MM.1S (cell line): Measurements from ENCODE around the gene CHDH.

Experiments used
- DNase-seq: peaks from one replicate; pipeline ENCODE4 v3.0.0-alpha.2; 2015
- H2AFZ ChIP-seq: fragments of 300-600 bp; sonication (generic); 2 replicates; pipeline ENCODE4 v1.6.0; 2016; ENCODE audit warnings: antibody characterized with exemption, low read length
- H3F3A ChIP-seq: fragments of 300-600 bp; sonication (generic); 2 replicates; pipeline ENCODE4 v1.6.1; 2016; ENCODE audit warnings: mild to moderate bottlenecking, antibody characterized with exemption, low read length, moderate library complexity, mixed read lengths; ENCODE audit not compliant: insufficient read depth
- H3K27ac ChIP-seq: fragments of 300-600 bp; sonication (generic); 2 replicates; pipeline ENCODE4 v1.5.1; 2016; ENCODE audit warnings: mild to moderate bottlenecking, low read length
- H3K27me3 ChIP-seq: fragments of 300-600 bp; sonication (generic); replicated peaks from 2 replicates; pipeline ENCODE4 v1.6.0; 2016; ENCODE audit warnings: low read length; ENCODE audit not compliant: insufficient read depth
- H3K36me3 ChIP-seq: fragments of 300-600 bp; sonication (generic); replicated peaks from 2 replicates; pipeline ENCODE4 v1.6.1; 2016; ENCODE audit warnings: mild to moderate bottlenecking, low read length, mixed read lengths; ENCODE audit not compliant: insufficient read depth
- H3K4me1 ChIP-seq: fragments of 300-600 bp; sonication (generic); 2 replicates; pipeline ENCODE4 v1.6.1; 2016; ENCODE audit warnings: low read length, mixed read lengths
- H3K4me2 ChIP-seq: fragments of 300-600 bp; sonication (generic); 2 replicates; pipeline ENCODE4 v1.6.0; 2016; ENCODE audit warnings: low read depth, low read length
- H3K4me3 ChIP-seq: fragments of 300-600 bp; sonication (generic); 2 replicates; pipeline ENCODE4 v1.5.1; 2016; ENCODE audit warnings: low read length, mixed read lengths
- H3K79me2 ChIP-seq: fragments of 300-600 bp; sonication (generic); 2 replicates; pipeline ENCODE4 v1.6.1; 2016; ENCODE audit warnings: mixed run types, low read length, mixed read lengths
- H3K9ac ChIP-seq: fragments of 300-600 bp; sonication (generic); 2 replicates; pipeline ENCODE4 v1.6.1; 2016; ENCODE audit warnings: low read length, mixed read lengths
- H3K9me2 ChIP-seq: fragments of 300-600 bp; sonication (generic); replicated peaks from 2 replicates; pipeline ENCODE4 v1.6.1; 2016; ENCODE audit warnings: mild to moderate bottlenecking, low read length, mixed read lengths; ENCODE audit not compliant: insufficient read depth
- H3K9me3 ChIP-seq: fragments of 300-600 bp; sonication (generic); replicated peaks from 2 replicates; pipeline ENCODE4 v1.6.1; 2016; ENCODE audit warnings: mild to moderate bottlenecking, low read length, mixed read lengths; ENCODE audit not compliant: insufficient read depth
- H4K20me1 ChIP-seq: fragments of 300-600 bp; sonication (generic); 2 replicates; pipeline ENCODE4 v1.6.1; 2016; ENCODE audit warnings: mild to moderate bottlenecking, low read length, moderate library complexity, mixed read lengths; ENCODE audit not compliant: insufficient read depth
- CTCF ChIP-seq: fragments of 300-600 bp; sonication (generic); IDR thresholded peaks from 2 replicates; pipeline ENCODE4 v1.5.1; 2016; ENCODE audit warnings: antibody characterized with exemption, low read length, mixed read lengths
- EZH2 ChIP-seq: fragments of 300-600 bp; sonication (generic); optimal IDR thresholded peaks from 2 replicates; pipeline ENCODE3; 2017; ENCODE audit warnings: low read depth, mild to moderate bottlenecking, antibody characterized with exemption, low read length, mixed read lengths
- EZH2phosphoT487 ChIP-seq: fragments of 300-600 bp; sonication (generic); IDR thresholded peaks from 2 replicates; pipeline ENCODE4 v1.6.1; 2018; ENCODE audit warnings: antibody characterized with exemption, low read length

CHDH gene

GRCh38 chr3:53798144-53798543, 48.1 kb downstream of the CHDH start:
- Histone ChIP-seq H3K27me3 (no peaks in the 10 kb centered on the region), H3K9me2 (no peaks in the 10 kb centered on the region), H3K4me1 (no peaks in the 10 kb centered on the region), H4K20me1 (no peaks in the 10 kb centered on the region), H3F3A (no peaks in the 10 kb centered on the region), H2AFZ (no peak overlapping the region), H3K9ac (no peak overlapping the region), H3K9me3 (no peaks in the 10 kb centered on the region), H3K36me3 (no peaks in the 10 kb centered on the region), H3K4me3 (no peak overlapping the region), H3K79me2 (no peaks in the 10 kb centered on the region), H3K27ac (no peak overlapping the region), H3K4me2 (no peak overlapping the region)
- TF ChIP-seq EZH2phosphoT487: no peak
- TF ChIP-seq CTCF: no peak
- no peak for TF ChIP-seq EZH2
- no peak for DNase-seq

GRCh38 chr3:53795789-53796560, 50.2 kb downstream of the CHDH start:
- Histone ChIP-seq H3K4me3 (no peak overlapping the region), H2AFZ (no peak overlapping the region), H3K9me3 (no peaks in the 10 kb centered on the region), H3K79me2 (no peaks in the 10 kb centered on the region), H3K4me2 (no peak overlapping the region), H3K9ac (no peak overlapping the region), H3K27me3 (no peaks in the 10 kb centered on the region), H3K27ac (no peak overlapping the region), H3F3A (no peaks in the 10 kb centered on the region), H3K9me2 (no peaks in the 10 kb centered on the region), H4K20me1 (no peaks in the 10 kb centered on the region), H3K4me1 (no peaks in the 10 kb centered on the region), H3K36me3 (no peaks in the 10 kb centered on the region)
- DNase-seq: no peak
- TF ChIP-seq EZH2 (no peak), EZH2phosphoT487 (no peak), CTCF (no peak)

GRCh38 chr3:53795176-53795575, 51.0 kb downstream of the CHDH start:
- H3K4me2 ChIP-seq: no peak overlapping the region

More at GRCh38 chr3:53795176-53795575, 51.0 kb downstream of the CHDH start:
- no peaks in the 10 kb centered on the region for H3K4me1 ChIP-seq
- no peak overlapping the region for H2AFZ ChIP-seq
- no peaks in the 10 kb centered on the region for H3K27me3 ChIP-seq
- H3K27ac ChIP-seq: no peak overlapping the region
- DNase-seq: no peak
- no peaks in the 10 kb centered on the region for H3K9me3 ChIP-seq
- H3K4me3 ChIP-seq: no peak overlapping the region
- no peaks in the 10 kb centered on the region for H3K79me2 ChIP-seq
- H3K9me2 ChIP-seq: no peaks in the 10 kb centered on the region
- H3K9ac ChIP-seq: no peak overlapping the region
- no peaks in the 10 kb centered on the region for H3F3A ChIP-seq
- H4K20me1 ChIP-seq: no peaks in the 10 kb centered on the region
- TF ChIP-seq EZH2 (no peak), CTCF (no peak), EZH2phosphoT487 (no peak)
- H3K36me3 ChIP-seq: no peaks in the 10 kb centered on the region
